BJ (cell line): ENCODE measurements around the gene CCDC116. TPM values are rescaled to one million over a fixed set of nuclear protein-coding genes. Genes with fewer than 3 reads are reported as not detected.

Source experiments
- CTCF ChIA-PET: fragments of 350-600 bp; formaldehyde crosslinking; extraction: SDS; loops from one replicate; lab custom pipeline; 2021; ENCODE audit warnings: antibody characterized with exemption, inconsistent platforms; lab: Yijun Ruan, JAX
- POLR2A ChIA-PET: fragments of 300-600 bp; sonication (Branson Sonifier 250); formaldehyde crosslinking; extraction: SDS; loops from one replicate; lab custom pipeline; 2021; ENCODE audit warnings: antibody characterized with exemption; lab: Charles Lee
- DNase-seq: peaks from one replicate; pipeline ENCODE4 v3.0.0-alpha.2; 2011; ENCODE audit warnings: low read depth
- H3K27me3 ChIP-seq: 2 replicates; pipeline ENCODE4 v1.6.0; 2011; ENCODE audit warnings: low read length; ENCODE audit not compliant: control insufficient read depth, insufficient read depth
- H3K36me3 ChIP-seq: 2 replicates; pipeline ENCODE4 v1.5.1; 2011; ENCODE audit warnings: low read length; ENCODE audit not compliant: control insufficient read depth, insufficient read depth
- H3K4me3 ChIP-seq: 2 replicates; pipeline ENCODE4 v1.5.1; 2011; ENCODE audit warnings: low read depth, mild to moderate bottlenecking, control low read depth, low read length
- CTCF ChIP-seq: IDR thresholded peaks from 2 replicates; pipeline ENCODE4 v1.5.1; 2011; ENCODE audit warnings: low read depth, mild to moderate bottlenecking, control low read depth, inconsistent platforms, low read length, moderate library complexity; ENCODE audit not compliant: insufficient read depth
- polyA plus RNA-seq: library from polyadenylated mRNA; depleted of rRNA; stranded (reverse); fragments of >200 nt; gene quantifications from 2 replicates; pipeline ENCODE4 v1.2.3, GENCODE V29; 2011

Gene CCDC116
- polyA plus RNA-seq, 1 experiment, result 0.13 TPM

DNA sequence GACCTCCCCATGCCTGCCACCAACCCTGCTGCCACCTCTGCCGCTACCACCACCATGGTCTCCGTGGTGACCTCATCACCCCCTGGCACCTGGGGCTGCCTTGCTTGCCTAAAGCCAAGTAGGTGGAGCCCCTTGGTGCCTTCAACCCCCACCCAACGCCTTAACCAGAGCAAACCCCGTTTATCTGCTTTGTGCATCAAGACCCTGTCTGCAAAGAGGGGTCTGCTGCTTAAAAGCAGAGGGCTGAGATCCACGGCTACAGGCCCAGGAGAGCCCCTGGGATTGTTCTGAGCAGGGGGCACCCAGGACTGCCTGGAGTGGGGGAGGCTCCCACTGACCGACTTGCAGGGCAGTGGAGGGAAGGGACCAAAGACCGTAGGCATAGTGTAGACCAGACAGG is 28.3 kb downstream of the CCDC116 start:
- POLR2A ChIA-PET, result no interaction called here
- TF ChIP-seq CTCF, result no peak
- H3K4me3 ChIP-seq, result no peak overlapping the region
- CTCF ChIA-PET, result no interaction called here
- no peaks in the 10 kb centered on the region for H3K36me3 ChIP-seq
- H3K27me3 ChIP-seq, result peaks cover 2% of the 10 kb centered on the region; the same call in 1 of the 2 replicates
- no peak for DNase-seq

DNA sequence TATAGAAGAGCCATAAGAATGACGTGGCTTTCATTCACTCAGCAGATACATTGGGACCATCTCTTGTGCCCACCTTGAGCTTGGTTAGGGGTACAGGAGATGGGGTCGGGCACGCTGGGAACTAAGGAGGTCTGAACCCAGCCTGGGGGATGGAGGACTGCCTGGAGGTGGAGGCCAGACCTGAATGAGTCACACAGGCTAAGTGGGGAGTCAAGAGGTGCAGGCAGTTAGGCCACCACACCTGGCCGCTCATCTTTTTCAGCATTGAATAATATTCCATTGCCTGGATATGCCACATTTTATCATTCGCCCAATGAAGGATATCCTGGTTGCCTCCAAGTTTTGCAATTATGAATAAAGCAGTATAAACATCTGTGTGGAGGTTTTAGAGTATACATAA is 29.4 kb downstream of the CCDC116 start:
- no peaks in the 10 kb centered on the region for H3K36me3 ChIP-seq
- CTCF ChIA-PET, result no interaction called here
- peaks cover 2% of the 10 kb centered on the region; the same call in 1 of the 2 replicates for H3K27me3 ChIP-seq
- TF ChIP-seq CTCF, result no peak
- POLR2A ChIA-PET, result no interaction called here
- no peak overlapping the region for H3K4me3 ChIP-seq
- no peak for DNase-seq

- ChIA-PET CTCF (no interaction called here), POLR2A (no interaction called here)
- H3K27me3 ChIP-seq, result peaks cover 2% of the 10 kb centered on the region; the same call in 1 of the 2 replicates
- no peak for TF ChIP-seq CTCF
- H3K36me3 ChIP-seq, result no peaks in the 10 kb centered on the region
- no peak overlapping the region for H3K4me3 ChIP-seq
- no peak for DNase-seq
Measured at GRCh38 chr22:21663738-21664137, 31.2 kb downstream of the CCDC116 start.

- peak overlapping the region; percentile 71 for H3K4me3 ChIP-seq
- POLR2A ChIA-PET, result no interaction called here
- CTCF ChIA-PET, result interaction anchor here (0.9 kb wide), 1 partner anchor 28 kb away, joined by 3 read pairs; no protein-coding TSS in a partner anchor
- no peak for DNase-seq
- no peak for TF ChIP-seq CTCF
- no peaks in the 10 kb centered on the region for H3K36me3 ChIP-seq
- peaks cover 2% of the 10 kb centered on the region; the same call in 1 of the 2 replicates for H3K27me3 ChIP-seq
Measured at GRCh38 chr22:21665047-21665851, 32.7 kb downstream of the CCDC116 start.

DNA sequence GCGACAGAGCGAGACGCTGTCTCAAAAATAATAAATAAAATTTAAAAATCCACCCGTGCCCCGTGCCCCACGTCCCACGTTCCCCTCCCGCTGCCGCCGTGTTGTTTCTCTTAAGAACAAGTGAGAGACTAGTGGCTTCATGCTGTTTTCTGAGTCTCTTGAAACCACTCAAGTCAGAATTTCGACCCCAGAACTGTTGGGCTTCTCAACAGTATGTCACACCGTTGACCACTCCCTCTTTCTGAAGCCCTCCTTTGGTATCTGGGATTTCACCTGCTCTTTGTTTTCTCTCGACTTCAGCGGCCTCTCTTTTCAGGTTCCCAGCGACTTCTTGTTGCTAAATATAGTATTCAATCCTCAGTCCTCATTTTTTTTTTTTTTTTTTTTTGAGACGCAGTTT is 34.2 kb downstream of the CCDC116 start:
- peak overlapping the region; percentile 71 for H3K4me3 ChIP-seq
- ChIA-PET CTCF (interaction anchor here (0.6 kb wide), 1 partner anchor 28 kb away, joined by 3 read pairs; no protein-coding TSS in a partner anchor), POLR2A (no interaction called here)
- no peak for DNase-seq
- peaks cover 6% of the 10 kb centered on the region for H3K36me3 ChIP-seq
- no peaks in the 10 kb centered on the region for H3K27me3 ChIP-seq
- no peak for TF ChIP-seq CTCF
